Measurements from ENCODE around the gene MINK1.
"Not testable (repeated sequence)": the region's sequence is repeated elsewhere in the genome, so short reads cannot be mapped to it uniquely, and the experiment has no call there.

- TF ChIP-seq CTCF (IDR thresholded peaks at IDR 0.05); ZFX (IDR thresholded peaks at IDR 0.05; ENCODE audit: borderline replicate concordance): not testable (repeated sequence)
These were observed 337 bp upstream of the MINK1 start for GRCh38 chr17:4832829-4833177.

Measured in 22Rv1 (cell line).